HK-2 (cell line): ENCODE results near the gene TNNI3.
A peak's percentile ranks its signal among the peaks of the same experiment; 100 is the strongest.
"Not testable (repeated sequence)": the region's sequence is repeated elsewhere in the genome, so short reads cannot be mapped to it uniquely, and the experiment has no call there.

ENCODE experiments used
- DNase-seq: peaks from one replicate; pipeline ENCODE4 v3.0.0-alpha.2; 2018; ENCODE audit not compliant: unreplicated experiment

Gene TNNI3

DNA sequence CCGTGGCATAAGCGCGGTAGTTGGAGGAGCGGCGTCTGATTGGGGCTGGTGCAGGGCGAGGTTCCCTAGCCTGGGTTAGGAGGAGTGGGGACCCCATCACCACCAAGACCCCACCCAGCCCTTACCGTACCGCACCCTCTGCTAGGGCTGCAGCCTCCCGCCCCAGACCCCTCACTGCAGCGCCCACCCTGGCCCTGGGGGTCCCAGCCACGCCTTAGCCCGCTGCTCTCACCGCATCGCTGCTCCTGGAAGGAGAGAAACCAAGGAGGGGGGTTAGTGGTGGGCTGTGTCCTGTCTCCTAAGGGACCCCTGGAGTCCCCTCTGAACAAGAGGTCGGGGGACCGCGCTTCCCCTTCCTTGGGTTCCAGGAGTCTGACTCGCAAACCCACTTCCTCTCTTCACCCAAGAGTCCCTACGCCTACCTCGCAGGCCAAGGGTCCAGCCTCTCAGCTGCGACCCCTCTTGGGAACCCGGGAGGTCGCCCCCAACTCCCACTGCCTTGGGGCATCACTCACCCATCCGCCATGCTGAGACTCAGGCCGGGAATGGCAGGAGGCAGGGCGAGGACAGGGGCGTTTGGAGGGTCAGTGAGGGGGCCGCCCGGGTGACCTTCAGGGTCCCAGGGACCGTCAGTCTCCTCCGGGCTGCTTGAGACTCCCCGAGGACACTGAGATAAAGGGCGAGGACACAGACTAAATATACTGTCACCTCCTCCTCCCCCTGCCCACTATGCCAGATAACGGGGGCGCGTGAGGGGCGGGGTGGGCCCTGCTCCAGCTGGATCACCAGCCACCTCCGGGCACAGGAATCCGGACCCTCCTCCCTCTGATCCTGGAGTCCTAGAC, at the start of gene TNNI3:
Gene TNNI3 (minus strand): TSS at position 669 of the 845 bp plus-strand sequence. CDS start 143 bp downstream, at position 526.
- DNase-seq = no peak

DNA sequence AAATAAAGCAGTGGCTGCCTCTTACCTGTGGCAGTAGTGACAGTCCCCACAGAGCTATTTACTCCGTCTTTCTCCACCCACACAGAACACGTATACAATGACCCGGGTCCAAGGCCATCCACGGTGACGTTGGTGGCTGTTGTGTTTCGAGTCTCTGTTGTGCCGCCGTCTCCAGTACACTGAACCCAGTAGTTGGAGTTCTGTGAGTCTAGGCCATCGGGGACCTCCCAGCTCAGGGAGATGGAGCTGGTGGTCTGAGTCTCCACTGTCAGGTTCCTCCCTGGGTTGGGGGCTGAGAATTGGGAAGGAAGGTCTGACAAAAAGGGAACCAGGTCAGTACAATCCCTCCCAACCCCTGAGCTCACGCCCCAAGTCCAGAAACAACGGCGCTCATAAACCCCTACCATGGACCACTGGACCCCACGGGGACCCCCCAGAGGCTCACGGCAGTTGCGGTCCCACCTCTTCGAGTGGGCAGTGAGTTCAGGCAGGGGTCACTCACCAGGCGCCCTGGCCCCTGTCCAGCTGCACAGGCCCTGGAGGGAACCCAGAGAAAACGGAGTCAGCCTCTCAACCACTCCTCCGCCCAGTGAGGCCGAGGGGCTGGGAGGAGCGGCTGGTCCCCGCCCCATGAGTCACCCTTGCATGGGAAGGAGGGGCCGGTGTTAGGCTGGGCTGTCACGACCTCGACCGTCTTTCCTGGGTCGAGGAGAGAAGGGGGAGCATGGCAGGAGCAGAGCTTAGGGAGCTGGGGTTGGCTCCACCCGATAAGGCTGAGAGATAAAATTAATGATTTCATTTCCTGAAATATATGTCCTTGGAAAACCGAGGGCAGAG, 49.4 kb upstream of the TNNI3 start:
- peak; percentile 94 for DNase-seq

- not testable (repeated sequence) for DNase-seq
Observed at GRCh38 chr19:55202199-55202598, 44.7 kb upstream of the TNNI3 start.

GRCh38 chr19:55199620-55200204, 42.2 kb upstream of the TNNI3 start:
- no peak for DNase-seq

DNA sequence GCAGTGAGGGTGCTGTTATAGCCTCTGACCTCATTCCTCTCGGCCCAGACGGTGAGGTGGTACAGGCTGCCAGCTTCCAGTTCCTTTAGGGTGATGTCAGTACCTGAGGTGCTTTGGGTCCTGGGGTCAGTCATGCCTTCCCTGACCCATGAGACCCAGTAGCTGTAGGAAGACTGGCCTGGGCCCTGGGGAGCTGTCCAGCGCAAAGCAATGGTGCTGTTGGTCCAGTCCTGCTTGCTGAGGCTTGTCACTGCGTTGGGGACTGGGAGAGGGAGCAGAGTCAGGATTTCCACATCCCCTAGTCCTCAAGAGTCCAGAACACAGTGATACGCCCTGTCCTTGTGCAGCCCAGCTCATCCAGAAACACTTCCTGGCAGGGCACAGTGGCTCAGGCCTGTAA, 41.1 kb upstream of the TNNI3 start:
- DNase-seq = no peak

GRCh38 chr19:55197528-55197927, 40.0 kb upstream of the TNNI3 start:
- no peak for DNase-seq

GRCh38 chr19:55196803-55197202, 39.3 kb upstream of the TNNI3 start:
- DNase-seq = no peak

DNA sequence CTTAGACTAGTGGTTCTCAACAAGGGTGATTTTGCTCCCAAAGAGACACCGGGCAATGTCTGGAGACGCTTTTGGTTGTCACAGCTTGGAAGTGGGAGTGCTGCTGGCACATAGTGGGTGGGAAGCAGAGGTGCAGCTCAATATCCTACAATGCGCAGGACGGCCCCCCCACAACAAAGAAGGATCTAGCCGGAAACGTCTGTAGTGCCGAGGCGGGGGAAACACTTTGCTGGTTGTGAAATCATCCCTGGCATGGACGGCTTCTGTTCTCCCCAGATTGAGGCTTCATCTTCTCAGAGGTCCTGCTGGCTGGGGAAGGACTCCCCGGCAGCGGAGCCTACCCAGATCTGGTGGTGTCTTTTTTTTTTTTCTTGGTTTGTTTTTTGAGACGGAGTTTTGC, 35.9 kb upstream of the TNNI3 start:
- no peak for DNase-seq

DNA sequence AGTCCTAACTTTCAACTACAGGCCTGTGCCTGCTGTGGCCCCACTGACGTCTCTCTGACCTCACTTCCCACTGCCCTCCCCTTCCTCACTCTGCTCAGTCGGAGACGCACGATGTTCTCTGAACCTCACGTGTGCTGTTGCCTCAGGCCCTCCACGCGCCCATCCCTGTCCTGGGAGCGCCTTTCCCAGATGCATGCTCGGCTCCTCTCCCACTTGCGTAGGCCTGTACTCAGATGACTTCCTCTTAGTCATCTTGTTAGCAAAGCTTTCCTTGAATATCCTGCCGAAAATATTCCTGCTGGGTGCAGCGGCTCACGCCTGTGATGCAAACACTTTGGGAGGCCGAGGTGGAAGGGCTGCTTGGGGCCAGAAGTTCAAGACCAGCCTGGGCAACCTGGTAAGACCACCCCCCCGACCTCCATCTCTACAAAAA, 31.9 kb upstream of the TNNI3 start:
- DNase-seq = peak; percentile 95

DNA sequence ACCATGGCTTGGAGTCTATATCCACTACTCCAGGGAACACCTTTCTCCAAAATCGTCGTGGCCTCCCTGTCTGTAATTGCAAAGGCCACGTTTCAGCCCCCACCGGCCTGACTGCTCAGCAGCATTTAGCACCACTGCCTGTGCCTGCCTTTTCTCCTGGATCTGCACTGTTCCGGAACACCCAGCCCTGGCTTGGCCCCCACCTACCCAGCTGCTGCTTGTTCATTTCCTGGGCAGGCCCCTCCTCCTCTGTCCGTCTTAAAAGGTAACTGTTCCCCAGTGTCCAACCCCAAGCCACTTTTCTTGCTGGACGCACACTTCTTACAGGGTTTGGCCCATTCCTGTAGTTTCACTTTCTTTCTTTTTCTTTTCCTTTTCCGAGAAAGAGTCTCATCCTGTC, 31.1 kb upstream of the TNNI3 start:
- DNase-seq = peak; percentile 82

GRCh38 chr19:55186080-55186479, 28.5 kb upstream of the TNNI3 start:
- no peak for DNase-seq

DNA sequence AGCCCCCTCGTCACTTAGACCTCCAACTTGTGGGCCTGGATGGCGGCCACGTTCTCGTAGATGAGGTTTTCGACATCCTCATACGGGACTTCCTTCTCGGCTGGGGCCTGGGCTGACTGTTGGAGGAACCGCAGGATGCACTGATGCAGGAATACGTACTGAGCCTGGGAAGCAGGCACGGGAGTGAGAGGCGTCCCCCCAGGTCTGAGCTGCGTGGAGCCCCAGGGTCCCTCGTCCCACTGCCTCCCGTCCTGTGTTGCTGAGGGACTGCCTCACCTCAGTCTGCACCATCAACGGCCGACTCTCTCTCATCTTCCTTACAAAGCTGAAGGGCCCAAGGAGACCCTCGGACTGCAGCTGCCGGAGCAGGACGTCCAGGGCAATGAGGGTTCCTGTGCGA, 24.2 kb upstream of the TNNI3 start:
- DNase-seq = no peak

GRCh38 chr19:55179606-55180484, 22.3 kb upstream of the TNNI3 start, which contains the start of gene SYT5:
Gene SYT5 (minus strand): TSS chr19:55180289. CDS start chr19:55179041, 1,248 bp downstream.
- DNase-seq = peak; percentile 66

DNA sequence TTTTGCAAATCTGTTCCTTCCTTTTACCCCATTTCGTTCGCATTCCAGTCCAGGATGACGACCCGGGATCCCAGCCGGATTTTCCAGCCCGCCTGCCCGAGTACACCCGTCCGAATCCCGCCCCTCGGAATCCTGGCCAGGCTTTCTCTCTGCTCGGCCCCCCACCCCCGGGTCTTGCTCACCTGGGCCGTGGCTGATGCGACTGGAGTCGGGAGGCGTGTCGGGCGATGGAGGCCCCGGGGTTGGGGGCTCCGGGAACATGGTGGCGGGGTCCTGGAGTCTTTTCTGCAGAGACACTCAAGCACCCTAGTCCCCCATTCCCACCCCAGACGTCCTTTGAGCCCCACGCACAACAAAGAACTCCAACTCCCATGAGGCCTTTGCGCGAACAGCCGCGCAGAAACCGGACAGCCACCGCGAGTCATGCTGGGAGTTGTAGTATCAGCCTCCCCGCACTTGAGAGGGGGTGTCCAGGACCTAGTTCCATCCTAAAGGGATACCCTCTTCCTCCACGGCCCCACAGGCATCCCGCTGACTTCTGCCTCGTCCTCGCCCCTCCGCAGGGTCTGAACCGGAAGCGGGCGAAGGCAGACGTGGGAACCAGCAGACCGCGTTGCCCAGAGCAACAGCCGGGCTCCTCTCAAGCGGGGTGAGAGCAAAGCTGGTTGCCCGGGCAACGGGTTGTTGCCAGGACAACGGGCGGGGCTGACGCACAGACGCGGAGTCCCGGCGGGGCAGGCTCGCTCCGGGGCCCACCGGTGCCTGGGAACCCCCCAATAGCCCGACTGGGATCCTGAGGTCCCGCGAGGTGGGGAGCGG, 21.5 kb upstream of the TNNI3 start:
- peak; percentile 89 for DNase-seq

DNA sequence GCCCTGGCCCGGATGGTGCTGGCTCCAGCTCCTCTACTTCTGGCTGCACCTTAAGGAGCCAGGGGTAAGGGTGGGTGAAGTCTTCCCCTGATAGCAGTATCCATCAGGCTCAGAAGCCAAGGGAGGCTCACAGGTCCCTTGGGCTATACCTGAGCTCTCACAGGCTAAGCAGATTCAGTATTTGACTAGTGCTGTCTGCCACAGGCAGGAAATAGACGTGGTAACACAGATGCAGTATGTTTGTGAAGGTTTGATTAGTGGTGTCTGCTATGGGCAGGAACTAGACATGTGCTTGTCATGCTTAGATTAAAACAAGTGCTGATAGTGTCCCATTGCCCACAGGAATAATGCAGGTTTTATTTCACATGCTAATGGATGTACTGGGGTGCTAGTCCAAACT, 18.5 kb upstream of the TNNI3 start:
- no peak for DNase-seq

GRCh38 chr19:55175117-55175867, 17.8 kb upstream of the TNNI3 start:
- DNase-seq = no peak

- DNase-seq = no peak
Observed at GRCh38 chr19:55174425-55175116, 17.0 kb upstream of the TNNI3 start.

DNA sequence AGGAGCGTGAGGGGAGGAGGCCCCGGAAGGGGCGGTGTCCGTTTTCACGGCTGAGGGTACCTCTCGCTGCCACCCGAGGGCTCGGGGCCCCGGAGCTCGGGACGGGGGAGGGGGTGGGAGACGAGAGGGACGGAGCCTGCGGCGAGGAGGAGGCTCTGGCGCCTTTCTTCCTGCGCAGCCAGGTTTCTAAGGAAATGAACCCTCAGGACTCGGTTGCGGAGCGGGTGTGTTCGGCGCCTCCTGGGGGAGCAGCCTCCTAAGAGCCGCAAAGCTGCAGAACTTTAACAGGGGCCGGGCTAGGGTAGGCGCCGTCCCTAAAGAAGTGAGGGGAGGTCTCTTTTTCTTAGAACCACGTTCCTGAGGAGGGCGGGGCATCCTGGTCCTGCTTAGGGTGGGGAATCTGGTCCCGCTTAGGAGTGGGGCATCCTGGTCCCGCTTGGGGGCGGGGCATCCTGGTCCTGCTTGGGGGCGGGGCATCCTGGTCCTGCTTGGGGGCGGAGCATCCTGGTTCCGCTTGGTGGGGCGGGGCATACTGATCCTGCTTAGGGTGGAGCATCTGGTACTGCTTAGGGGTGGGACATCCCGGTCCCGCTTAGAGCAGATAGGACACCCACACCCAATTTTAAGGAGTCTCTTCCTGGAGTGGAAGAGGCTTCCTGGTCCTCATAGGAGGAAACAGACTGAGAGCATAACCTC, 16.3 kb upstream of the TNNI3 start:
- peak; percentile 93 for DNase-seq
